Inflammatory macrophage treated with lipopolysaccharide for 4 hours (primary cell): Measurements from ENCODE around the gene DMBT1.
"Not testable (repeated sequence)": the region's sequence is repeated elsewhere in the genome, so short reads cannot be mapped to it uniquely, and the experiment has no call there.

ENCODE experiments used
- DNase-seq: peaks from one replicate; pipeline ENCODE4 v3.0.0-alpha.2; 2020

The DMBT1 gene

GRCh38 chr10:122587098-122587760, 26.7 kb downstream of the DMBT1 start:
- DNase-seq = no peak

GRCh38 chr10:122588381-122588780, 27.8 kb downstream of the DMBT1 start:
- DNase-seq = no peak

- no peak for DNase-seq
These were observed 29.6 kb downstream of the DMBT1 start for GRCh38 chr10:122590153-122590552.

GRCh38 chr10:122591736-122592135, 31.2 kb downstream of the DMBT1 start:
- DNase-seq = no peak

- no peak for DNase-seq
These were observed 31.6 kb downstream of the DMBT1 start for GRCh38 chr10:122592161-122592560.

GRCh38 chr10:122617476-122618270, 57.1 kb downstream of the DMBT1 start:
- DNase-seq = no peak

GRCh38 chr10:122618461-122619165, 58.1 kb downstream of the DMBT1 start:
- no peak for DNase-seq

- not testable (repeated sequence) for DNase-seq
These were observed 60.4 kb downstream of the DMBT1 start for GRCh38 chr10:122620961-122621360.

GRCh38 chr10:122624546-122624945, 64.0 kb downstream of the DMBT1 start:
- no peak for DNase-seq

- DNase-seq = no peak
These were observed 70.0 kb downstream of the DMBT1 start for GRCh38 chr10:122630526-122630925.

GRCh38 chr10:122632031-122632430, 71.5 kb downstream of the DMBT1 start:
- no peak for DNase-seq

- no peak for DNase-seq
These were observed 72.0 kb downstream of the DMBT1 start for GRCh38 chr10:122632576-122632975.

- no peak for DNase-seq
These were observed 76.4 kb downstream of the DMBT1 start for GRCh38 chr10:122636953-122637352.

- DNase-seq = no peak
These were observed 76.8 kb downstream of the DMBT1 start for GRCh38 chr10:122637376-122637775.

GRCh38 chr10:122638106-122638505, 77.6 kb downstream of the DMBT1 start:
- no peak for DNase-seq

GRCh38 chr10:122639801-122640200, 79.2 kb downstream of the DMBT1 start:
- DNase-seq = no peak

- DNase-seq = no peak
These were observed 80.4 kb downstream of the DMBT1 start for GRCh38 chr10:122640921-122641320.

GRCh38 chr10:122642726-122643605, 82.4 kb downstream of the DMBT1 start:
- DNase-seq = no peak

GRCh38 chr10:122643931-122644534, 83.5 kb downstream of the DMBT1 start:
- DNase-seq = no peak

- DNase-seq = no peak
These were observed 86.2 kb downstream of the DMBT1 start for GRCh38 chr10:122646511-122647382.

- DNase-seq = no peak
These were observed 86.9 kb downstream of the DMBT1 start for GRCh38 chr10:122647383-122647968.
